Left colon (tissue), 2 donors: ENCODE results near the gene CBX4. TPM values are rescaled to one million over a fixed set of nuclear protein-coding genes. Genes with fewer than 3 reads are reported as not detected.

Experiments
- ATAC-seq: fragments of 200-7000 bp; cut with Tn5 transposase; one replicate; pipeline ENCODE4 v1.9.1; 2020; ENCODE audit warnings: mild to moderate bottlenecking, moderate library complexity
- DNase-seq, 2 donors: peaks; one replicate each; pipeline ENCODE4 v3.0.0-alpha.2; 2020
- intact Hi-C, 2 donors: fragments of 100-400 bp; cut with DNase I in 1 of 2; cut with micrococcal nuclease in 1 of 2; formaldehyde crosslinking; loops; one replicate each; pipeline versions ENCODE4 v1.11.2 to v1.14.0; 2022; cut with DNase I, micrococcal nuclease
- total RNA-seq, 2 donors: library from RNA; stranded (reverse); fragmentation: NEBNext Ultra II Directional; extraction: Animal tissue kit (Norgen Biotek cat#: 25700); gene quantifications; one replicate each; pipeline ENCODE4 v1.2.1, GENCODE V29; 2021
- donor health status: DM: no; HTN: no; CAD: no.
- donor health status: DM: yes; HTN: yes; CAD: no.

CBX4 gene
- total RNA-seq, 2 donors from 2014 or later, result 12.1 to 14.5 TPM

- intact Hi-C loops, result loop anchor here in 1 of 2 donors (5.0 kb wide), 1 partner anchor 37 kb away; no protein-coding TSS in a partner anchor
Measured at GRCh38 chr17:79843816-79844800, 4.9 kb upstream of the CBX4 start.

GRCh38 chr17:79843474-79843815 lies 4.2 kb upstream of the CBX4 start:
- ATAC-seq (no peak), DNase-seq (peak in 1 of 2 donors; percentile 59)
- intact Hi-C loops, result loop anchor here in 1 of 2 donors (5.0 kb wide), 1 partner anchor 36 kb away; no protein-coding TSS in a partner anchor

More at GRCh38 chr17:79843816-79844800, 4.9 kb upstream of the CBX4 start:
- ATAC-seq (peak; percentile 44), DNase-seq (peak; percentile 57 to 65)

- intact Hi-C loops, result loop anchor here in 1 of 2 donors (5.0 kb wide), 1 partner anchor 36 kb away; no protein-coding TSS in a partner anchor
- ATAC-seq, result no peak
- DNase-seq, result peak in 1 of 2 donors; percentile 27
Measured at GRCh38 chr17:79842656-79843473, 3.6 kb upstream of the CBX4 start.

GRCh38 chr17:79842136-79842655 lies 3.0 kb upstream of the CBX4 start:
- ATAC-seq, result no peak
- DNase-seq, result no peak
- intact Hi-C loops, result loop anchor here in 1 of 2 donors (5.0 kb wide), 1 partner anchor 35 kb away; no protein-coding TSS in a partner anchor

GRCh38 chr17:79841369-79842135 lies 2.3 kb upstream of the CBX4 start:
- intact Hi-C loops, result loop anchor here in 1 of 2 donors (5.0 kb wide), 1 partner anchor 34 kb away; no protein-coding TSS in a partner anchor
- ATAC-seq (no peak), DNase-seq (peak in 1 of 2 donors; percentile 19)

GRCh38 chr17:79840989-79841286 lies 1.7 kb upstream of the CBX4 start:
- intact Hi-C loops, result loop anchor here in 1 of 2 donors (5.0 kb wide), 1 partner anchor 34 kb away; no protein-coding TSS in a partner anchor
- peak in 1 of 2 donors; percentile 26 for DNase-seq
- ATAC-seq, result no peak

- intact Hi-C loops, result loop anchor here in 1 of 2 donors (5.0 kb wide), 1 partner anchor 33 kb away; no protein-coding TSS in a partner anchor
- DNase-seq (peak; percentile 56 to 58), ATAC-seq (no peak)
Measured at GRCh38 chr17:79840269-79840988, 1.2 kb upstream of the CBX4 start.

- ATAC-seq (peak; percentile 3), DNase-seq (peak; percentile 53 to 70)
- intact Hi-C loops, result loop anchor here in 1 of 2 donors (5.0 kb wide), 1 partner anchor 36 kb away; no protein-coding TSS in a partner anchor
Measured at GRCh38 chr17:79838522-79839274, 542 bp downstream of the CBX4 start.

GRCh38 chr17:79837888-79838521 lies 1.2 kb downstream of the CBX4 start:
- ATAC-seq, result no peak
- intact Hi-C loops, result loop anchor here in 1 of 2 donors (5.0 kb wide), 1 partner anchor 36 kb away; no protein-coding TSS in a partner anchor
- DNase-seq, result peak; percentile 39 to 61

GRCh38 chr17:79836972-79837887 lies 2.0 kb downstream of the CBX4 start:
- ATAC-seq, result peak; percentile 61
- peak; percentile 90 to 93 for DNase-seq
- intact Hi-C loops, result loop anchor here in 1 of 2 donors (5.0 kb wide), 1 partner anchor 35 kb away; no protein-coding TSS in a partner anchor

- intact Hi-C loops, result loop anchor here in 1 of 2 donors (5.0 kb wide), 1 partner anchor 34 kb away; no protein-coding TSS in a partner anchor
- ATAC-seq (no peak), DNase-seq (peak in 1 of 2 donors; percentile 57)
Measured at GRCh38 chr17:79836510-79836971, 2.7 kb downstream of the CBX4 start.

- DNase-seq (peak; percentile 91 to 94), ATAC-seq (peak; percentile 50)
- intact Hi-C loops, result loop anchor here in 1 of 2 donors (5.0 kb wide), 1 partner anchor 34 kb away; no protein-coding TSS in a partner anchor
Measured at GRCh38 chr17:79835953-79836509, 3.2 kb downstream of the CBX4 start.

GRCh38 chr17:79835470-79835899 lies 3.8 kb downstream of the CBX4 start:
- intact Hi-C loops, result loop anchor here in 1 of 2 donors (5.0 kb wide), 1 partner anchor 33 kb away; no protein-coding TSS in a partner anchor
- DNase-seq, result peak in 1 of 2 donors; percentile 29
- no peak for ATAC-seq
